Endothelial cell of umbilical vein (primary cell): Measurements from ENCODE around the gene TREH. TPM values are rescaled to one million over a fixed set of nuclear protein-coding genes. Genes with fewer than 3 reads are reported as not detected.

Source experiments
- BruUV-seq: library from RNA; stranded (reverse); fragments of 400-500 nt; replicated peaks from 2 replicates; lab custom pipeline; 2021; lab: Mats Ljungman, UMichigan
- CTCF ChIA-PET: fragments of 300-600, 350-600 bp; sonication (Branson Sonifier 250); formaldehyde crosslinking; loops from one replicate; lab custom pipeline; 2021; ENCODE audit warnings: antibody characterized with exemption, inconsistent platforms; lab: Charles Lee
- POLR2A ChIA-PET: fragments of 300-600, 350-600 bp; sonication (Branson Sonifier 250); formaldehyde crosslinking; loops from one replicate; lab custom pipeline; 2021; ENCODE audit warnings: antibody characterized with exemption, inconsistent platforms; lab: Charles Lee
- DNase-seq: peaks from one replicate; pipeline ENCODE4 v3.0.0-alpha.2; 2011; ENCODE audit warnings: low read depth, low spot score
- FAIRE-seq: peaks from 2 replicates; lab custom pipeline; 2011; peaks lifted over from hg19 to GRCh38; lab: Jason Lieb, UNC
- H2AFZ ChIP-seq: 2 replicates; pipeline ENCODE4 v1.6.0; 2012; ENCODE audit warnings: low read depth, low read length, control low read depth, inconsistent platforms
- H3K27ac ChIP-seq: 2 replicates; pipeline ENCODE4 v1.5.1; 2011; ENCODE audit warnings: low read depth, mild to moderate bottlenecking, control low read depth, low read length, moderate library complexity; ENCODE audit not compliant: insufficient read depth
- H3K27me3 ChIP-seq, 2 experiments: 2 replicates each; pipeline versions ENCODE4 v1.6.0 to v1.6.1; 2011; ENCODE audit warnings: low read length in 2 of 2, mixed read lengths in 1 of 2; ENCODE audit not compliant: control insufficient read depth in 2 of 2, insufficient read depth in 2 of 2
- H3K36me3 ChIP-seq, 2 experiments: 2 replicates in 1 of 2; 3 replicates in 1 of 2; pipeline ENCODE4 v1.5.1; 2011; ENCODE audit warnings: low read length in 2 of 2, mild to moderate bottlenecking in 1 of 2, moderate library complexity in 1 of 2; ENCODE audit not compliant: control insufficient read depth in 2 of 2, insufficient read depth in 2 of 2; ENCODE audit errors: extremely low read depth in 1 of 2
- H3K4me1 ChIP-seq: 3 replicates; pipeline ENCODE4 v1.5.1; 2011; ENCODE audit warnings: mild to moderate bottlenecking, low read length; ENCODE audit not compliant: control insufficient read depth, insufficient read depth; ENCODE audit errors: extremely low read depth
- H3K4me2 ChIP-seq: 2 replicates; pipeline ENCODE4 v1.6.1; 2011; ENCODE audit warnings: low read length, control low read depth, mixed read lengths; ENCODE audit not compliant: insufficient read depth
- H3K4me3 ChIP-seq, 3 experiments: fragments of 200-600 bp in 1 of 3; sonication (generic), shearing (Covaris generic) in 1 of 3; replicated peaks in 1 of 3; 2 replicates each; pipeline ENCODE4 v1.5.1; 2011 to 2016; ENCODE audit warnings: control low read depth in 3 of 3, low read length in 3 of 3, mild to moderate bottlenecking in 2 of 3, inconsistent platforms in 1 of 3, low read depth in 1 of 3, moderate library complexity in 1 of 3; ENCODE audit not compliant: insufficient read depth in 1 of 3
- H3K79me2 ChIP-seq: 2 replicates; pipeline ENCODE4 v1.6.0; 2012; ENCODE audit warnings: low read length, inconsistent platforms; ENCODE audit not compliant: control insufficient read depth, insufficient read depth
- H3K9ac ChIP-seq: replicated peaks from 2 replicates; pipeline ENCODE3; 2011; ENCODE audit warnings: low read length, control low read depth; ENCODE audit not compliant: insufficient read depth; ENCODE audit errors: extremely low read depth
- H3K9me1 ChIP-seq: replicated peaks from 3 replicates; pipeline ENCODE4 v1.6.0; 2011; ENCODE audit warnings: mild to moderate bottlenecking, low read length; ENCODE audit not compliant: control insufficient read depth, insufficient read depth; ENCODE audit errors: extremely low read depth
- H3K9me3 ChIP-seq: replicated peaks from 2 replicates; pipeline ENCODE4 v1.5.1; 2012; ENCODE audit warnings: low read length, inconsistent platforms; ENCODE audit not compliant: control insufficient read depth, insufficient read depth
- H4K20me1 ChIP-seq: replicated peaks from 2 replicates; pipeline ENCODE3; 2011; ENCODE audit warnings: mild to moderate bottlenecking, low read length; ENCODE audit not compliant: control insufficient read depth, insufficient read depth; ENCODE audit errors: extremely low read depth
- EZH2 ChIP-seq: IDR thresholded peaks from 2 replicates; pipeline ENCODE4 v1.6.1; 2012; ENCODE audit warnings: borderline replicate concordance, low read depth, mild to moderate bottlenecking, moderate library complexity, low read length, inconsistent platforms; ENCODE audit not compliant: severe bottlenecking
- FOS ChIP-seq: IDR thresholded peaks from 2 replicates; pipeline ENCODE4 v1.6.1; 2011; ENCODE audit warnings: mild to moderate bottlenecking, low read length, moderate library complexity, borderline replicate concordance; ENCODE audit not compliant: insufficient read depth
- GATA2 ChIP-seq: IDR thresholded peaks from 2 replicates; pipeline ENCODE4 v1.7.0; 2011; ENCODE audit warnings: low read depth, mild to moderate bottlenecking, moderate library complexity, mixed read lengths, low read length; ENCODE audit not compliant: insufficient read length, insufficient read depth
- JUN ChIP-seq: IDR thresholded peaks from 2 replicates; pipeline ENCODE4 v1.6.1; 2011; ENCODE audit warnings: borderline replicate concordance, low read depth; ENCODE audit not compliant: insufficient read length, insufficient read depth
- MYC ChIP-seq: IDR thresholded peaks from one replicate; pipeline ENCODE4 v1.6.1; 2011; ENCODE audit warnings: mild to moderate bottlenecking, low read depth, low read length
- POLR2A ChIP-seq: IDR thresholded peaks from 2 replicates; pipeline ENCODE4 v1.6.1; 2012; ENCODE audit warnings: low read depth, mild to moderate bottlenecking, control low read depth, low read length
- POLR2AphosphoS5 ChIP-seq: IDR thresholded peaks from 2 replicates; pipeline ENCODE4 v1.6.1; 2012; ENCODE audit warnings: low read depth, mild to moderate bottlenecking, control low read depth, low read length, moderate library complexity; ENCODE audit not compliant: insufficient read depth
- dilution Hi-C: fragments of 300-500 bp; cut with MboI; formaldehyde crosslinking; loops from one replicate; pipeline ENCODE4 v1.15.0; 2019; ENCODE audit warnings: low sequenced_read_pairs; ENCODE audit not compliant: extremely low pct_ligation_motif_present
- intact Hi-C: fragments of 100-400 bp; cut with micrococcal nuclease; formaldehyde crosslinking; loops from one replicate; pipeline ENCODE4 v1.10.0; 2022
- polyA plus RNA-seq, 4 experiments: library from polyadenylated mRNA; depleted of rRNA in 3 of 4; stranded (reverse) in 3 of 4; unstranded in 1 of 4; fragments of >200 nt; gene quantifications; 2 replicates each; pipeline versions ENCODE4 v1.2.1 to v1.2.3, GENCODE V29; 2011 to 2012; ENCODE audit warnings: missing spikeins in 1 of 4
- total RNA-seq: library from RNA; stranded (reverse); gene quantifications from 2 replicates; pipeline ENCODE4 v1.2.3, GENCODE V29; 2021
- TF ChIP-seq, protein P1 (sequence below): IDR thresholded peaks from 2 replicates; pipeline ENCODE4 v1.6.1; 2011; ENCODE audit not compliant: insufficient read depth, insufficient read length
- TF ChIP-seq, protein P2 (sequence below), 2 donors: IDR thresholded peaks; 1 replicate in 1 of 2; 2 replicates in 1 of 2; pipeline ENCODE4 v1.5.1; 2011; ENCODE audit warnings: low read length in 2 of 2, mild to moderate bottlenecking in 2 of 2, moderate library complexity in 2 of 2, control low read depth in 1 of 2, inconsistent platforms in 1 of 2, low read depth in 1 of 2; ENCODE audit not compliant: insufficient read depth in 1 of 2; ENCODE audit errors: extremely low read depth in 1 of 2

Gene TREH
- total and polyA plus RNA-seq, 2 donors (not counting 3 experiments of a cell fraction or from before 2014, with no cell fraction given) = not detected

DNA sequence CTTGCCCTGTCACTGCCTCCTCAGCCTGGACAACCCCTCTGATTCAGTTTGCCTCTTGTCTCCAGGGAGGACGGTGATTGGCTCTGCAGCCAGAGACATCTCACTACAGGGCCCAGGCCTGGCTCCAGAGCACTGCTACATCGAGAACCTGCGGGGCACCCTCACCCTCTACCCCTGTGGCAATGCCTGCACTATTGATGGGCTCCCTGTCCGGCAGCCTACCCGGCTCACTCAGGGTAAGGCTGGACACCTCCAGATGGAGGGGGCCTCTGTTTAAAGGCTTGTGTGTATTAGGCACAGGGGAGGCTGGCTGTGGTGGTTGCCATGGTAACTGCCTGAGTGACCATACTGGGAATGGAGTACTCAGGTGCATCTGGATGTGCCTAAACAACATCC, 63.5 kb downstream of the TREH start:
- intact Hi-C loops = no loop called here
- no peak for DNase-seq
- H3K4me3 ChIP-seq = no peak overlapping the region
- no peaks in the 10 kb centered on the region for H4K20me1 ChIP-seq
- H3K9ac ChIP-seq = no peak overlapping the region
- H3K9me3 ChIP-seq = no peaks in the 10 kb centered on the region
- CTCF ChIA-PET = no interaction called here
- H2AFZ ChIP-seq = no peak overlapping the region
- FAIRE-seq = no peak
- TF ChIP-seq, protein P1, sequence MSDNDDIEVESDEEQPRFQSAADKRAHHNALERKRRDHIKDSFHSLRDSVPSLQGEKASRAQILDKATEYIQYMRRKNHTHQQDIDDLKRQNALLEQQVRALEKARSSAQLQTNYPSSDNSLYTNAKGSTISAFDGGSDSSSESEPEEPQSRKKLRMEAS = no peak
- TF ChIP-seq FOS = no peak
- TF ChIP-seq EZH2 = no peak
- no peak for TF ChIP-seq JUN
- TF ChIP-seq POLR2A = no peak
- TF ChIP-seq POLR2AphosphoS5 = no peak
- TF ChIP-seq, protein P2, sequence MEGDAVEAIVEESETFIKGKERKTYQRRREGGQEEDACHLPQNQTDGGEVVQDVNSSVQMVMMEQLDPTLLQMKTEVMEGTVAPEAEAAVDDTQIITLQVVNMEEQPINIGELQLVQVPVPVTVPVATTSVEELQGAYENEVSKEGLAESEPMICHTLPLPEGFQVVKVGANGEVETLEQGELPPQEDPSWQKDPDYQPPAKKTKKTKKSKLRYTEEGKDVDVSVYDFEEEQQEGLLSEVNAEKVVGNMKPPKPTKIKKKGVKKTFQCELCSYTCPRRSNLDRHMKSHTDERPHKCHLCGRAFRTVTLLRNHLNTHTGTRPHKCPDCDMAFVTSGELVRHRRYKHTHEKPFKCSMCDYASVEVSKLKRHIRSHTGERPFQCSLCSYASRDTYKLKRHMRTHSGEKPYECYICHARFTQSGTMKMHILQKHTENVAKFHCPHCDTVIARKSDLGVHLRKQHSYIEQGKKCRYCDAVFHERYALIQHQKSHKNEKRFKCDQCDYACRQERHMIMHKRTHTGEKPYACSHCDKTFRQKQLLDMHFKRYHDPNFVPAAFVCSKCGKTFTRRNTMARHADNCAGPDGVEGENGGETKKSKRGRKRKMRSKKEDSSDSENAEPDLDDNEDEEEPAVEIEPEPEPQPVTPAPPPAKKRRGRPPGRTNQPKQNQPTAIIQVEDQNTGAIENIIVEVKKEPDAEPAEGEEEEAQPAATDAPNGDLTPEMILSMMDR (IDR thresholded peaks at IDR 0.05; ENCODE audit: extremely low read depth in 1 of 2, insufficient read depth in 1 of 2, low read depth in 1 of 2, low read length in 2 of 2) = no peak
- no peak for TF ChIP-seq GATA2
- TF ChIP-seq MYC = no peak
- peak overlapping the region; percentile 11 for H3K27ac ChIP-seq
- H3K9me1 ChIP-seq = no peaks in the 10 kb centered on the region
- BruUV-seq = no TSS peak
- no peaks in the 10 kb centered on the region for H3K27me3 ChIP-seq
- H3K4me1 ChIP-seq = peaks cover 75% of the 10 kb centered on the region
- no peak overlapping the region for H3K4me2 ChIP-seq
- POLR2A ChIA-PET = no interaction called here
- dilution Hi-C loops = no loop called here
- peaks cover 28% of the 10 kb centered on the region for H3K79me2 ChIP-seq
- peaks cover 10 to 21% of the 10 kb centered on the region in 2 experiments for H3K36me3 ChIP-seq
